HCT116 (cell line): ENCODE results near the gene HPCA. TPM values are rescaled to one million over a fixed set of nuclear protein-coding genes. Genes with fewer than 3 reads are reported as not detected.

Experiments used
- ATAC-seq: fragments of 200-7000 bp; cut with Tn5 transposase; 2 replicates; pipeline ENCODE4 v1.9.1; 2020; ENCODE audit warnings: mild to moderate bottlenecking, moderate library complexity
- BruUV-seq: library from RNA; stranded (reverse); fragments of 400-500 nt; replicated peaks from 2 replicates; lab custom pipeline; 2021; lab: Mats Ljungman, UMichigan
- CTCF ChIA-PET: fragments of 300-600 bp; sonication (Branson Sonifier 250); formaldehyde crosslinking; loops from one replicate; lab custom pipeline; 2021; ENCODE audit warnings: antibody characterized with exemption; lab: Charles Lee
- POLR2A ChIA-PET: fragments of 300-600, 350-600 bp; sonication (Branson Sonifier 250); formaldehyde crosslinking; loops from one replicate; lab custom pipeline; 2021; ENCODE audit warnings: antibody characterized with exemption; lab: Charles Lee
- RAD21 ChIA-PET, 2 experiments: fragments of 300-600 bp; sonication (Branson Sonifier 250); formaldehyde crosslinking; loops; one replicate each; lab custom pipeline; 2023; ENCODE audit warnings: low total read pairs in 2 of 2; ENCODE audit not compliant: uncharacterized antibody in 2 of 2, unreplicated experiment in 2 of 2, low non-redundant PET in 1 of 2; lab: Charles Lee
- DNase-seq: peaks from one replicate; pipeline ENCODE4 v3.0.0-alpha.2; 2010; ENCODE audit warnings: low read depth, low spot score
- H2AFZ ChIP-seq: fragments of 200-600 bp; shearing (Covaris generic), sonication (generic); 2 replicates; pipeline ENCODE4 v1.6.1; 2017; ENCODE audit warnings: low read depth, mixed run types, mixed read lengths, antibody characterized with exemption, low read length; ENCODE audit not compliant: poor library complexity, severe bottlenecking
- H3K27ac ChIP-seq: 2 replicates; pipeline ENCODE4 v1.5.1; 2012; ENCODE audit warnings: low read depth, low read length
- H3K27me3 ChIP-seq: fragments of 200-600 bp; sonication (generic); 2 replicates; pipeline ENCODE4 v1.6.1; 2016; ENCODE audit warnings: mixed run types, low read length, mixed read lengths; ENCODE audit not compliant: insufficient read depth
- H3K36me3 ChIP-seq, 2 experiments: fragments of 200-500 bp in 1 of 2; fragments of 200-600 bp in 1 of 2; sonication (Bioruptor generic) in 1 of 2; sonication (generic) in 1 of 2; 2 replicates each; pipeline versions ENCODE4 v1.5.1 to v1.6.1; 2014 to 2016; ENCODE audit warnings: low read length in 2 of 2, inconsistent platforms in 1 of 2, mixed read lengths in 1 of 2, mixed run types in 1 of 2; ENCODE audit not compliant: insufficient read depth in 2 of 2, control insufficient read depth in 1 of 2
- H3K4me1 ChIP-seq, 2 experiments: fragments of 200-600 bp in 1 of 2; sonication (generic) in 1 of 2; 2 replicates each; pipeline versions ENCODE4 v1.5.1 to v1.6.1; 2012 to 2017; ENCODE audit warnings: low read length in 2 of 2, inconsistent platforms in 1 of 2, mild to moderate bottlenecking in 1 of 2, mixed read lengths in 1 of 2, mixed run types in 1 of 2, moderate library complexity in 1 of 2; ENCODE audit not compliant: insufficient read depth in 2 of 2, control insufficient read depth in 1 of 2
- H3K4me2 ChIP-seq: fragments of 200-600 bp; sonication (generic); 2 replicates; pipeline ENCODE4 v1.6.1; 2017; ENCODE audit warnings: mixed run types, low read length, mixed read lengths
- H3K4me3 ChIP-seq, 2 experiments: fragments of 200-600 bp in 1 of 2; sonication (generic) in 1 of 2; replicated peaks in 1 of 2; 2 replicates each; pipeline ENCODE4 v1.5.1; 2011 to 2016; ENCODE audit warnings: low read length in 2 of 2, control low read depth in 1 of 2, low read depth in 1 of 2, mild to moderate bottlenecking in 1 of 2, mixed read lengths in 1 of 2, mixed run types in 1 of 2
- H3K79me2 ChIP-seq: fragments of 200-600 bp; sonication (generic); 2 replicates; pipeline ENCODE4 v1.6.1; 2017; ENCODE audit warnings: mild to moderate bottlenecking, mixed run types, low read length, moderate library complexity, mixed read lengths; ENCODE audit not compliant: insufficient read depth
- H3K9ac ChIP-seq: fragments of 200-600 bp; sonication (generic); 2 replicates; pipeline ENCODE4 v1.6.1; 2016; ENCODE audit warnings: low read length, mixed read lengths
- H3K9me2 ChIP-seq: fragments of 200-600 bp; sonication (generic), shearing (Covaris generic); 2 replicates; pipeline ENCODE4 v1.6.1; 2017; ENCODE audit warnings: mixed run types, mild to moderate bottlenecking, moderate library complexity; ENCODE audit not compliant: insufficient read depth
- H3K9me3 ChIP-seq, 2 experiments: fragments of 200-500 bp in 1 of 2; fragments of 200-600 bp in 1 of 2; sonication (Bioruptor generic) in 1 of 2; sonication (generic) in 1 of 2; 2 replicates each; pipeline ENCODE4 v1.6.1; 2014 to 2017; ENCODE audit warnings: low read length in 2 of 2, mixed read lengths in 2 of 2, inconsistent platforms in 1 of 2, low read depth in 1 of 2, mild to moderate bottlenecking in 1 of 2, mixed run types in 1 of 2, moderate library complexity in 1 of 2; ENCODE audit not compliant: control insufficient read depth in 1 of 2, insufficient read depth in 1 of 2
- H4K20me1 ChIP-seq: fragments of 200-600 bp; sonication (generic), shearing (Covaris generic); 2 replicates; pipeline ENCODE4 v1.6.1; 2017; ENCODE audit warnings: mixed run types, mild to moderate bottlenecking, moderate library complexity; ENCODE audit not compliant: insufficient read depth
- ELF1 ChIP-seq: IDR thresholded peaks from 2 replicates; pipeline ENCODE4 v1.6.1; 2012; ENCODE audit warnings: low read depth, borderline replicate concordance
- FOSL1 ChIP-seq: IDR thresholded peaks from 2 replicates; pipeline ENCODE4 v1.6.1; 2012; ENCODE audit warnings: low read depth
- SP1 ChIP-seq: IDR thresholded peaks from 2 replicates; pipeline ENCODE4 v1.6.1; 2012; ENCODE audit warnings: low read depth
- SRF ChIP-seq: IDR thresholded peaks from 2 replicates; pipeline ENCODE4 v1.6.1; 2012; ENCODE audit warnings: low read depth
- TCF7L2 ChIP-seq: IDR thresholded peaks from 2 replicates; pipeline ENCODE4 v1.7.0; 2011; ENCODE audit warnings: borderline replicate concordance, inconsistent platforms; ENCODE audit not compliant: insufficient read depth, insufficient read length; ENCODE audit errors: extremely low read depth
- ZNF274 ChIP-seq: fragments of 200-500 bp; sonication (Bioruptor generic); IDR thresholded peaks from 2 replicates; pipeline ENCODE4 v1.6.1; 2014; ENCODE audit warnings: mild to moderate bottlenecking, low read depth, low read length, inconsistent platforms
- intact Hi-C: fragments of 100-400 bp; cut with micrococcal nuclease; formaldehyde crosslinking; loops from 2 replicates; pipeline ENCODE4 v1.10.0; 2022
- total RNA-seq: library from RNA; stranded (reverse); gene quantifications from one replicate; pipeline ENCODE4 v1.2.1, GENCODE V29; 2021; ENCODE audit not compliant: unreplicated experiment
- TF ChIP-seq, protein P1 (sequence below): IDR thresholded peaks from 2 replicates; pipeline ENCODE4 v1.6.1; 2012
- TF ChIP-seq, protein P2 (sequence below): IDR thresholded peaks from 2 replicates; pipeline ENCODE4 v1.6.1; 2012; ENCODE audit warnings: low read depth
- TF ChIP-seq, protein P3 (sequence below): IDR thresholded peaks from 2 replicates; pipeline ENCODE4 v1.6.1; 2011; ENCODE audit warnings: mild to moderate bottlenecking, low read length, moderate library complexity; ENCODE audit not compliant: insufficient replicate concordance; ENCODE audit errors: extremely low read depth

The HPCA gene
- total RNA-seq, 1 experiment from 2014 or later = 0.15 TPM

DNA sequence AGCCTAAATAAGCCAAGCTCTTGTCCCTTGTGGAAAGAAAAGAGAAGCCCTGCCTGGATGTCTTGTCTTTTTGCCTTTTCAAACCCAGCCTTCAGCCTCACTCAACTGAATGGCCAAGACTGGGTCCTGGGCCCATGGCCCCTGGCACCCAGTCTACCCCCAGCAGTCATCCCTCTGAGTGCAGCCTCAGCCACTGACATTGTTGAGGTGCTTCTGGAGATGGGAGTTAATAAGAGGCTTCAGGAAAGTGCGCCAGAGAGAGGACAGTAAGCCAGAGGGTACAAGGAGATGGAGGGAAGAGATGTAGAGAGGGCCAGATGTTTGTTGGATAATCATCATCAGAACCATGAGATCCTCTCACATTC lies 22.4 kb upstream of the HPCA start:
- RAD21 ChIA-PET = interaction anchor here in 1 of 2 experiments (0.6 kb wide), 1 partner anchor 174 kb away, joined by 3 read pairs; no protein-coding TSS in a partner anchor
- Histone ChIP-seq H3K9me3 (no peaks in the 10 kb centered on the region), H3K4me3 (no peak overlapping the region), H3K9ac (no peak overlapping the region), H2AFZ (no peak overlapping the region), H3K27me3 (no peaks in the 10 kb centered on the region), H3K79me2 (no peaks in the 10 kb centered on the region), H3K4me2 (no peak overlapping the region), H3K9me2 (no peaks in the 10 kb centered on the region), H4K20me1 (no peaks in the 10 kb centered on the region), H3K4me1 (no peaks in the 10 kb centered on the region), H3K36me3 (no peaks in the 10 kb centered on the region), H3K27ac (no peak overlapping the region)
- no peak for ATAC-seq
- POLR2A ChIA-PET = no interaction called here
- no peak for DNase-seq
- no TSS peak for BruUV-seq
- intact Hi-C loops = no loop called here
- TF ChIP-seq ELF1 = no peak
- no peak for TF ChIP-seq ZNF274
- TF ChIP-seq TCF7L2 = no peak
- no peak for TF ChIP-seq SRF
- CTCF ChIA-PET = no interaction called here

DNA sequence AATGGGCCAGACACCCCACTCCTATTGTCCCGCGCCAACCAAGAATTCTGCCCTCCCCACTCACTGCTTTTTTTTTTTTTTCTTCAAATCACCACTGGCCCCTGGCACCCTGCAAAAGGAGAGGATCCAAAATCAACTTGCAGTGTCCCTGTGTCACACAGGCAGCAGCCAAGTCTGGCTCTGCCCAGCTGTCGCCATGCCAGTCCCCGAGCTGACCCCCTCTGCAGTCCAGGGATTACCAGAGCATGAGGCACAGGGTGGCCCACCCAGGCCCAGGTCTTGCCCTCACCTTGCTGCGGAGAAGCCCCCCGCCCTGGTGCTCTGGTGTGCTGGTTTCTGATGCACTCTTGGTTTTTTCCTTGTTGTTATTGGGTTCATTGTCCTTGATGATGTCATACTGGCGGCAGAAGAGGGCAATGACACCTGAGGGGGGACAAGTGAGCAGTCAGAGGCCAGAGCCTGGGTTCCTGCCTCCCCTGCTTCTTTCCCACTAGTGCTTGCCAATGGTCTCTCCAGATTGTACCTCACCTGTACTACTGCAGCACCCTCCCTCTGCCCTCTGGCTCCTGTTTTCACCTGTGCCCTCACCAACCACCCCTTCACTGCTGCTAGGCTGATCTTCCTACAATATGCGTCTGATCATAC lies 21.8 kb upstream of the HPCA start:
- RAD21 ChIA-PET = no interaction called here

More for the DNA sequence above, 21.8 kb upstream of the HPCA start:
- ChIA-PET CTCF (no interaction called here), POLR2A (no interaction called here)
- H3K27me3 ChIP-seq = no peaks in the 10 kb centered on the region
- H3K79me2 ChIP-seq = no peaks in the 10 kb centered on the region
- no peaks in the 10 kb centered on the region for H3K4me1 ChIP-seq
- H3K27ac ChIP-seq = no peak overlapping the region
- H3K4me2 ChIP-seq = no peak overlapping the region
- no peak overlapping the region for H2AFZ ChIP-seq
- no peaks in the 10 kb centered on the region for H3K9me3 ChIP-seq
- H3K4me3 ChIP-seq = no peak overlapping the region
- ATAC-seq (no peak), DNase-seq (no peak)
- H4K20me1 ChIP-seq = no peaks in the 10 kb centered on the region
- intact Hi-C loops = no loop called here
- TF ChIP-seq, protein P1, sequence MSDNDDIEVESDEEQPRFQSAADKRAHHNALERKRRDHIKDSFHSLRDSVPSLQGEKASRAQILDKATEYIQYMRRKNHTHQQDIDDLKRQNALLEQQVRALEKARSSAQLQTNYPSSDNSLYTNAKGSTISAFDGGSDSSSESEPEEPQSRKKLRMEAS = no peak
- no peak for TF ChIP-seq FOSL1
- TF ChIP-seq, protein P2, sequence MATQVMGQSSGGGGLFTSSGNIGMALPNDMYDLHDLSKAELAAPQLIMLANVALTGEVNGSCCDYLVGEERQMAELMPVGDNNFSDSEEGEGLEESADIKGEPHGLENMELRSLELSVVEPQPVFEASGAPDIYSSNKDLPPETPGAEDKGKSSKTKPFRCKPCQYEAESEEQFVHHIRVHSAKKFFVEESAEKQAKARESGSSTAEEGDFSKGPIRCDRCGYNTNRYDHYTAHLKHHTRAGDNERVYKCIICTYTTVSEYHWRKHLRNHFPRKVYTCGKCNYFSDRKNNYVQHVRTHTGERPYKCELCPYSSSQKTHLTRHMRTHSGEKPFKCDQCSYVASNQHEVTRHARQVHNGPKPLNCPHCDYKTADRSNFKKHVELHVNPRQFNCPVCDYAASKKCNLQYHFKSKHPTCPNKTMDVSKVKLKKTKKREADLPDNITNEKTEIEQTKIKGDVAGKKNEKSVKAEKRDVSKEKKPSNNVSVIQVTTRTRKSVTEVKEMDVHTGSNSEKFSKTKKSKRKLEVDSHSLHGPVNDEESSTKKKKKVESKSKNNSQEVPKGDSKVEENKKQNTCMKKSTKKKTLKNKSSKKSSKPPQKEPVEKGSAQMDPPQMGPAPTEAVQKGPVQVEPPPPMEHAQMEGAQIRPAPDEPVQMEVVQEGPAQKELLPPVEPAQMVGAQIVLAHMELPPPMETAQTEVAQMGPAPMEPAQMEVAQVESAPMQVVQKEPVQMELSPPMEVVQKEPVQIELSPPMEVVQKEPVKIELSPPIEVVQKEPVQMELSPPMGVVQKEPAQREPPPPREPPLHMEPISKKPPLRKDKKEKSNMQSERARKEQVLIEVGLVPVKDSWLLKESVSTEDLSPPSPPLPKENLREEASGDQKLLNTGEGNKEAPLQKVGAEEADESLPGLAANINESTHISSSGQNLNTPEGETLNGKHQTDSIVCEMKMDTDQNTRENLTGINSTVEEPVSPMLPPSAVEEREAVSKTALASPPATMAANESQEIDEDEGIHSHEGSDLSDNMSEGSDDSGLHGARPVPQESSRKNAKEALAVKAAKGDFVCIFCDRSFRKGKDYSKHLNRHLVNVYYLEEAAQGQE = no peak
- TF ChIP-seq SP1 = no peak
- TF ChIP-seq, protein P3, sequence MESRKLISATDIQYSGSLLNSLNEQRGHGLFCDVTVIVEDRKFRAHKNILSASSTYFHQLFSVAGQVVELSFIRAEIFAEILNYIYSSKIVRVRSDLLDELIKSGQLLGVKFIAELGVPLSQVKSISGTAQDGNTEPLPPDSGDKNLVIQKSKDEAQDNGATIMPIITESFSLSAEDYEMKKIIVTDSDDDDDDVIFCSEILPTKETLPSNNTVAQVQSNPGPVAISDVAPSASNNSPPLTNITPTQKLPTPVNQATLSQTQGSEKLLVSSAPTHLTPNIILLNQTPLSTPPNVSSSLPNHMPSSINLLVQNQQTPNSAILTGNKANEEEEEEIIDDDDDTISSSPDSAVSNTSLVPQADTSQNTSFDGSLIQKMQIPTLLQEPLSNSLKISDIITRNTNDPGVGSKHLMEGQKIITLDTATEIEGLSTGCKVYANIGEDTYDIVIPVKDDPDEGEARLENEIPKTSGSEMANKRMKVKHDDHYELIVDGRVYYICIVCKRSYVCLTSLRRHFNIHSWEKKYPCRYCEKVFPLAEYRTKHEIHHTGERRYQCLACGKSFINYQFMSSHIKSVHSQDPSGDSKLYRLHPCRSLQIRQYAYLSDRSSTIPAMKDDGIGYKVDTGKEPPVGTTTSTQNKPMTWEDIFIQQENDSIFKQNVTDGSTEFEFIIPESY = no peak
- H3K9ac ChIP-seq = no peak overlapping the region
- BruUV-seq = no TSS peak
- no peaks in the 10 kb centered on the region for H3K9me2 ChIP-seq
- H3K36me3 ChIP-seq = no peaks in the 10 kb centered on the region
